HepG2 (cell line): ENCODE results near the gene C16orf87. TPM values are rescaled to one million over a fixed set of nuclear protein-coding genes. Genes with fewer than 3 reads are reported as not detected.

ENCODE experiments used
- BORCS8-MEF2B ChIP-seq: sonication (generic); formaldehyde crosslinking; IDR thresholded peaks from 2 replicates; pipeline ENCODE4 v1.8.0; 2022; ENCODE audit warnings: mild to moderate bottlenecking, missing genetic modification reagents
- ETV5 ChIP-seq: IDR thresholded peaks from 2 replicates; pipeline ENCODE4 v1.6.1; 2018; ENCODE audit warnings: missing biosample characterization, missing genetic modification reagents, inconsistent platforms, borderline replicate concordance
- GATAD2A ChIP-seq: IDR thresholded peaks from 2 replicates; pipeline ENCODE4 v1.6.1; 2016
- MATR3 ChIP-seq: sonication (generic); formaldehyde crosslinking; IDR thresholded peaks from 2 replicates; pipeline ENCODE4 v1.4.0; 2020; ENCODE audit warnings: missing genetic modification reagents
- MED8 ChIP-seq: sonication (generic); formaldehyde crosslinking; IDR thresholded peaks from 2 replicates; pipeline ENCODE4 v1.8.1; 2023; ENCODE audit warnings: mild to moderate bottlenecking, missing genetic modification reagents; ENCODE audit not compliant: insufficient replicate concordance
- MIER2 ChIP-seq: IDR thresholded peaks from 2 replicates; pipeline ENCODE4 v1.6.1; 2016; ENCODE audit warnings: missing biosample characterization, missing genetic modification reagents
- MXD4 ChIP-seq: IDR thresholded peaks from 2 replicates; pipeline ENCODE4 v1.6.1; 2016; ENCODE audit warnings: mild to moderate bottlenecking, missing biosample characterization, missing genetic modification reagents
- PHF8 ChIP-seq: sonication (generic); formaldehyde crosslinking; IDR thresholded peaks from 2 replicates; pipeline ENCODE4 v1.5.0; 2020; ENCODE audit warnings: missing genetic modification reagents
- POLR2G ChIP-seq: fragments of 200-400 bp; formaldehyde crosslinking; IDR thresholded peaks from 2 replicates; pipeline ENCODE4 v1.6.1; 2018; ENCODE audit warnings: mild to moderate bottlenecking, low read depth, low read length, moderate library complexity
- SMC3 ChIP-seq: IDR thresholded peaks from 2 replicates; pipeline ENCODE4 v1.6.1; 2011; ENCODE audit warnings: low read length, improper control_type of control experiment
- SMYD3 ChIP-seq: sonication (generic); formaldehyde crosslinking; IDR thresholded peaks from 2 replicates; pipeline ENCODE4 v1.8.1; 2023; ENCODE audit warnings: mild to moderate bottlenecking, missing genetic modification reagents
- WIZ ChIP-seq: sonication (generic); formaldehyde crosslinking; IDR thresholded peaks from 2 replicates; pipeline ENCODE4 v1.5.1; 2020; ENCODE audit warnings: mild to moderate bottlenecking, missing genetic modification reagents
- ZNF251 ChIP-seq: sonication (generic); formaldehyde crosslinking; IDR thresholded peaks from 2 replicates; pipeline ENCODE4 v1.9.0; 2021; ENCODE audit warnings: mild to moderate bottlenecking, missing genetic modification reagents
- ZNF431 ChIP-seq: sonication (generic); formaldehyde crosslinking; IDR thresholded peaks from 2 replicates; pipeline ENCODE4 v1.9.0; 2022; ENCODE audit warnings: missing genetic modification reagents, low read depth, mild to moderate bottlenecking, borderline replicate concordance
- ZNF432 ChIP-seq: sonication (generic); formaldehyde crosslinking; IDR thresholded peaks from 2 replicates; pipeline ENCODE4 v1.5.0; 2020; ENCODE audit warnings: missing genetic modification reagents, mild to moderate bottlenecking, borderline replicate concordance
- ZNF451 ChIP-seq: sonication (generic); formaldehyde crosslinking; IDR thresholded peaks from 2 replicates; pipeline ENCODE4 v1.5.0; 2020; ENCODE audit warnings: mild to moderate bottlenecking, missing genetic modification reagents
- ZNF660 ChIP-seq: sonication (generic); formaldehyde crosslinking; IDR thresholded peaks from 2 replicates; pipeline ENCODE4 v1.5.1; 2020; ENCODE audit warnings: mild to moderate bottlenecking, low read depth, missing genetic modification reagents, borderline replicate concordance
- ZNF672 ChIP-seq: sonication (generic); formaldehyde crosslinking; IDR thresholded peaks from 2 replicates; pipeline ENCODE4 v1.8.1; 2022; ENCODE audit warnings: missing genetic modification reagents
- ZNF703 ChIP-seq: sonication (generic); formaldehyde crosslinking; IDR thresholded peaks from 2 replicates; pipeline ENCODE4 v1.5.1; 2020; ENCODE audit warnings: missing genetic modification reagents, mild to moderate bottlenecking, moderate library complexity, borderline replicate concordance
- ZNF782 ChIP-seq: sonication (generic); formaldehyde crosslinking; IDR thresholded peaks from 2 replicates; pipeline ENCODE4 v1.4.0; 2020; ENCODE audit warnings: missing genetic modification reagents, mild to moderate bottlenecking, borderline replicate concordance
- polyA plus RNA-seq, 8 experiments: library from polyadenylated mRNA; depleted of rRNA in 3 of 8; stranded (reverse) in 7 of 8; unstranded in 1 of 8; fragments of >200 nt; fragmentation: Illumina TruSeq in 4 of 8; extraction: Trizol in 4 of 8; gene quantifications; 2 replicates each; pipeline versions ENCODE4 v1.2.1 to v1.2.3, GENCODE V29; 2011 to 2016; ENCODE audit warnings: low read depth in 4 of 8, missing spikeins in 1 of 8, mixed read lengths in 1 of 8; ENCODE audit not compliant: insufficient read depth in 1 of 8
- total RNA-seq, 5 experiments: library from RNA; depleted of rRNA; stranded (reverse); fragments of >200 nt; fragmentation: Illumina TruSeq; extraction: Trizol; gene quantifications; 2 replicates each; pipeline ENCODE4 v1.2.3, GENCODE V29; 2016; ENCODE audit warnings: low read depth in 1 of 5
- TF ChIP-seq, protein P1 (sequence below): sonication (generic); formaldehyde crosslinking; IDR thresholded peaks from 2 replicates; pipeline ENCODE4 v1.4.0; 2020; ENCODE audit warnings: missing genetic modification reagents
- TF ChIP-seq, protein P2 (sequence below): sonication (generic); formaldehyde crosslinking; IDR thresholded peaks from 2 replicates; pipeline ENCODE4 v1.4.0; 2020; ENCODE audit warnings: missing genetic modification reagents
- TF ChIP-seq, protein P3 (sequence below): sonication (generic); formaldehyde crosslinking; IDR thresholded peaks from 2 replicates; pipeline ENCODE4 v1.4.0; 2020; ENCODE audit warnings: missing genetic modification reagents
- TF ChIP-seq, protein P4 (sequence below): sonication (generic); formaldehyde crosslinking; IDR thresholded peaks from 2 replicates; pipeline ENCODE4 v1.4.0; 2020; ENCODE audit warnings: missing genetic modification reagents

The C16orf87 gene
- total and polyA plus RNA-seq, 2 of the 13 experiments (the other 11 are each of a cell fraction or from before 2014, with no cell fraction given) = 8.6 to 19.5 TPM

DNA sequence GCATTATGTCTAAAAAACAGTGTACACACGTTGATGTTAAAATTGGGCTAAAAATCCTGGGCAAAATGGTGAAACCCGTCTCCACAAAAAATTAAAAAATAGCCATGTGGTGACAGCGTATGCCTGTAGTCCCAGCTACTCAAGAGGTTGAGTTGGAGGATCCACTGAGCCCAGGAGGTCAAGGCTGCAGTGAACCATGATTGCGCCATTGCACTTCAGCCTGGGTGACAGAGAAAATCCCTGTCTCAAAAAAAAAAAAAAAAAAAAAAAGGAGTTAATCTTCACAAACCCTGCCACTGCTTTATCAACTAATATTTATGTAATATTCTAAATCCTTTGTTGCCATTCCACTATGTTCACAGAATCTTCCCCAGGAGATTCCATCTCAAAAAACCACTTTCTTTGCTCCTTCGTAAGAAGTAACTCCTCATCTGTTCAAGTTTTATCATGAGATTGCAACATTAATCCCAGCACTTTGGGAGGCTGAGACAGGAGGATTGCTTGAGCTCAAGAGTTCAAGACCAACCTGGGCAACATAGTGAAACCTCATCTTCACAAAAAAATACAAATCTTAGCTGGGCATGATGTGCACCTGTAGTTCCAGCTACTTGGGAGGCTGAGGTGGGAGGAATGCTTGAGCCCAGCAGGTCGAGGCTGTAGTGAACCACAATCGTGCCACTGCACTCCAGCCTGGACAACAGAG, 1.9 kb upstream of the C16orf87 start (continued):
- TF ChIP-seq, protein P1, sequence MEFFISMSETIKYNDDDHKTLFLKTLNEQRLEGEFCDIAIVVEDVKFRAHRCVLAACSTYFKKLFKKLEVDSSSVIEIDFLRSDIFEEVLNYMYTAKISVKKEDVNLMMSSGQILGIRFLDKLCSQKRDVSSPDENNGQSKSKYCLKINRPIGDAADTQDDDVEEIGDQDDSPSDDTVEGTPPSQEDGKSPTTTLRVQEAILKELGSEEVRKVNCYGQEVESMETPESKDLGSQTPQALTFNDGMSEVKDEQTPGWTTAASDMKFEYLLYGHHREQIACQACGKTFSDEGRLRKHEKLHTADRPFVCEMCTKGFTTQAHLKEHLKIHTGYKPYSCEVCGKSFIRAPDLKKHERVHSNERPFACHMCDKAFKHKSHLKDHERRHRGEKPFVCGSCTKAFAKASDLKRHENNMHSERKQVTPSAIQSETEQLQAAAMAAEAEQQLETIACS (CRISPR knock-in tag) = no peak
- TF ChIP-seq GATAD2A (CRISPR knock-in tag) (peak; percentile 76), ZNF432 (CRISPR knock-in tag) (no peak), MED8 (CRISPR knock-in tag) (no peak), ZNF782 (CRISPR knock-in tag) (no peak), ZNF703 (no peak), ZNF660 (CRISPR knock-in tag) (no peak), MXD4 (no peak), SMC3 (peak; percentile 7; the same call in 1 of the 2 replicates), ETV5 (CRISPR knock-in tag) (no peak), PHF8 (no peak), POLR2G (no peak), MIER2 (CRISPR knock-in tag) (no peak), ZNF251 (no peak), ZNF672 (CRISPR knock-in tag) (no peak), ZNF431 (CRISPR knock-in tag) (no peak), SMYD3 (no peak), BORCS8-MEF2B (CRISPR knock-in tag) (0 out of 2 replicates have a peak, but pooled peaks have one; percentile 23), MATR3 (CRISPR knock-in tag) (no peak), WIZ (no peak), ZNF451 (CRISPR knock-in tag) (no peak)
- TF ChIP-seq, protein P2, sequence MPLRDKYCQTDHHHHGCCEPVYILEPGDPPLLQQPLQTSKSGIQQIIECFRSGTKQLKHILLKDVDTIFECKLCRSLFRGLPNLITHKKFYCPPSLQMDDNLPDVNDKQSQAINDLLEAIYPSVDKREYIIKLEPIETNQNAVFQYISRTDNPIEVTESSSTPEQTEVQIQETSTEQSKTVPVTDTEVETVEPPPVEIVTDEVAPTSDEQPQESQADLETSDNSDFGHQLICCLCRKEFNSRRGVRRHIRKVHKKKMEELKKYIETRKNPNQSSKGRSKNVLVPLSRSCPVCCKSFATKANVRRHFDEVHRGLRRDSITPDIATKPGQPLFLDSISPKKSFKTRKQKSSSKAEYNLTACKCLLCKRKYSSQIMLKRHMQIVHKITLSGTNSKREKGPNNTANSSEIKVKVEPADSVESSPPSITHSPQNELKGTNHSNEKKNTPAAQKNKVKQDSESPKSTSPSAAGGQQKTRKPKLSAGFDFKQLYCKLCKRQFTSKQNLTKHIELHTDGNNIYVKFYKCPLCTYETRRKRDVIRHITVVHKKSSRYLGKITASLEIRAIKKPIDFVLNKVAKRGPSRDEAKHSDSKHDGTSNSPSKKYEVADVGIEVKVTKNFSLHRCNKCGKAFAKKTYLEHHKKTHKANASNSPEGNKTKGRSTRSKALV (CRISPR knock-in tag) = no peak
- TF ChIP-seq, protein P3, sequence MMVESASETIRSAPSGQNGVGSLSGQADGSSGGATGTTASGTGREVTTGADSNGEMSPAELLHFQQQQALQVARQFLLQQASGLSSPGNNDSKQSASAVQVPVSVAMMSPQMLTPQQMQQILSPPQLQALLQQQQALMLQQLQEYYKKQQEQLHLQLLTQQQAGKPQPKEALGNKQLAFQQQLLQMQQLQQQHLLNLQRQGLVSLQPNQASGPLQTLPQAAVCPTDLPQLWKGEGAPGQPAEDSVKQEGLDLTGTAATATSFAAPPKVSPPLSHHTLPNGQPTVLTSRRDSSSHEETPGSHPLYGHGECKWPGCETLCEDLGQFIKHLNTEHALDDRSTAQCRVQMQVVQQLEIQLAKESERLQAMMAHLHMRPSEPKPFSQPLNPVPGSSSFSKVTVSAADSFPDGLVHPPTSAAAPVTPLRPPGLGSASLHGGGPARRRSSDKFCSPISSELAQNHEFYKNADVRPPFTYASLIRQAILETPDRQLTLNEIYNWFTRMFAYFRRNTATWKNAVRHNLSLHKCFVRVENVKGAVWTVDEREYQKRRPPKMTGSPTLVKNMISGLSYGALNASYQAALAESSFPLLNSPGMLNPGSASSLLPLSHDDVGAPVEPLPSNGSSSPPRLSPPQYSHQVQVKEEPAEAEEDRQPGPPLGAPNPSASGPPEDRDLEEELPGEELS (CRISPR knock-in tag) = peak; percentile 54; the same call in 1 of the 2 replicates
- TF ChIP-seq, protein P4, sequence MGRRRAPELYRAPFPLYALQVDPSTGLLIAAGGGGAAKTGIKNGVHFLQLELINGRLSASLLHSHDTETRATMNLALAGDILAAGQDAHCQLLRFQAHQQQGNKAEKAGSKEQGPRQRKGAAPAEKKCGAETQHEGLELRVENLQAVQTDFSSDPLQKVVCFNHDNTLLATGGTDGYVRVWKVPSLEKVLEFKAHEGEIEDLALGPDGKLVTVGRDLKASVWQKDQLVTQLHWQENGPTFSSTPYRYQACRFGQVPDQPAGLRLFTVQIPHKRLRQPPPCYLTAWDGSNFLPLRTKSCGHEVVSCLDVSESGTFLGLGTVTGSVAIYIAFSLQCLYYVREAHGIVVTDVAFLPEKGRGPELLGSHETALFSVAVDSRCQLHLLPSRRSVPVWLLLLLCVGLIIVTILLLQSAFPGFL = no peak
